HG03280 (cell line): ENCODE data around the gene EDEM3.

Experiments
- ATAC-seq: cut with Tn5 transposase; IDR thresholded peaks from one replicate; pipeline ENCODE4 v1.9.1; 2021; ENCODE audit warnings: mild to moderate bottlenecking, moderate library complexity; ENCODE audit not compliant: unreplicated experiment

EDEM3 gene

DNA sequence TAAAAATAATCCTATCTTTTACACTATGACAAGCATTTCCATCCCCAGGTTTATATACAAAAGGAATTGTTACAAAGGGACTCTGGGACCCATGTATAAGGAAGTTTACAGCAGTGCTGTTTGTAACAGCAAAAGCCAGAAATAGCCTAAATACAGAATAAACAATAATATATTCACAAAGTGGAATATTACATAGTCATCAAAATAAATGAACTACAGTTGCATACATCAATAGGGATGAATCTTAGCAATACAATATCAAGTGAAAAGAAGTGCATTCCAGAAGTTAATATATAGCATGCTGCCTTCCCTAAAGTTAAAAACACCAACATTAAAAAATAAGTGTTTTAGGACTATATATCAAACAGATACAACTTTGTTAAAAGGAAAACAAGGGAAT, 77.3 kb downstream of the EDEM3 start:
- no peak for ATAC-seq

GRCh38 chr1:184673305-184673704, 81.4 kb downstream of the EDEM3 start:
- no peak for ATAC-seq

DNA sequence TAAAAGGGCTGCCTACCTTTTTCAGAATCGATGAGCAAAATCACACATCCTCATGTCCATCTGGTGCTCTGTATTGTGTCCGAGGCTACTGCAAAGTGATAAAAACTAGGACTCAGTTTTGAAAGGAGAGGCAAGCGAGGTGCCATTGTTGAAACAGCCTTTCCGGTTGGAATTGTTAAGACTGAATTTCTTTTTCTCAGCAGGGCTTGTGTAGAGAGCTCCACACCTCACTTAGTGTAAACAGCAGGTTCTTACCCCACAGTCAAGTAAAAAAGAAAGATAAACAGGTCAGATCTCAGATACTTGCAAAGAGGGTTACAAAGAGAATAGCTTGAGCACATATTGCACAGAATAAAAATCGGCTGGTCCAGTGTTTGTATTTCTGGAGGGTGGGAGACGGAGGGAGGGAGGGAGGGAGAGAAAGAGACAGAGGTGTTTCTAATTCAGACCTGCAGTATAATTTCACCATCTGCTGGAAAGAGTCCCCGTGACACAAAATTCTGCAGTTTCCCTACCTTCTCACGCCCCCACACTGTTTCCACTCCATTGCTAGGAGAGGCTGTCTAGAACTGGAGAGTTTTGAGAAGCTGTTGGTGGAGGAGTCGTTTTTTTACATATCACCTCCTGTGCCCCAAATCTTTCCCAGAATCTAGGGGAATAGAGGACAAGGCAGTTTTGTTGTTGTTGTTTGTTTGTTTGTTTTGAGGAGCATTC, 82.5 kb downstream of the EDEM3 start:
- ATAC-seq, result no peak

GRCh38 chr1:184669391-184669790, 85.3 kb downstream of the EDEM3 start:
- ATAC-seq, result no peak

GRCh38 chr1:184665360-184665759, 89.3 kb downstream of the EDEM3 start:
- no peak for ATAC-seq

DNA sequence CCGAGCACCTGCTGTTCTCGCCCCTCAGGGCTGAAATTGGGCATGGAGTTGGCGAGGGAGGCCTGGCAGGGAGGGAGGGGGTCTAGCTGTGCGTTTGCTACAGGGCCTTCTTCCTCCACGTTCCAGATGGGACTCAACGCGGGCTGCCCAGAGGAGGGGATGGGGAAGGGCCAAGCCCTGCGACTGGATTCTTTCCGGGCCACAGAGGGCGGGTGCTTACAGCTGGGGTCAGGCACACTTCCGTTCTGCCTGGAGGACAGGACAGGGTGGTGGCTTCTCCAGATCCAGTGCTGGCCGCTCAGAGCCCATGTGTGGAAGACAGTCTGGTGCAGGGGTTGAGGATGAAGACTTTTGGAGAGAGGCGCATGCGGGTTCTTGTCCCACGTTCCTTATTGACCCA, 90.0 kb downstream of the EDEM3 start:
- ATAC-seq, result no peak

- no peak for ATAC-seq
Measured at GRCh38 chr1:184664042-184664660, 90.5 kb downstream of the EDEM3 start.

DNA sequence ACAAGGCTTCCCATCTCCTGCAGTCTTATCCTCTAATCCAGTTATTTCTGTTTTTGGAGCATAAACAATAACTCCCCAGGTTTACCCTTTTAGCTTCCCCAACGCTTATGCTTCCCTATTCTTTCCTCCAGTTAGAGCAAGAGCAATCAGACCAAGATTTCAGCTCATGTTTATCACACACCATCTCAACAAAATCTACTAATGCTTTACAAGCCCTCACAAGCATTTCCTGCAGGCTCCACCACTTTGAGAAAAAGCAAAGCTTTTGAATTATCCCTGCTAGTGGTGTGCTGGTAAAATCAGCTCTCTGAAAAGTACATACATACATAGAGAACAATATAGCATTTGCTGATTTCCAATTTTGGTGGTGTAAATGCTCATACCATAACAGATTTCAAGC, 92.9 kb downstream of the EDEM3 start:
- ATAC-seq, result no peak

DNA sequence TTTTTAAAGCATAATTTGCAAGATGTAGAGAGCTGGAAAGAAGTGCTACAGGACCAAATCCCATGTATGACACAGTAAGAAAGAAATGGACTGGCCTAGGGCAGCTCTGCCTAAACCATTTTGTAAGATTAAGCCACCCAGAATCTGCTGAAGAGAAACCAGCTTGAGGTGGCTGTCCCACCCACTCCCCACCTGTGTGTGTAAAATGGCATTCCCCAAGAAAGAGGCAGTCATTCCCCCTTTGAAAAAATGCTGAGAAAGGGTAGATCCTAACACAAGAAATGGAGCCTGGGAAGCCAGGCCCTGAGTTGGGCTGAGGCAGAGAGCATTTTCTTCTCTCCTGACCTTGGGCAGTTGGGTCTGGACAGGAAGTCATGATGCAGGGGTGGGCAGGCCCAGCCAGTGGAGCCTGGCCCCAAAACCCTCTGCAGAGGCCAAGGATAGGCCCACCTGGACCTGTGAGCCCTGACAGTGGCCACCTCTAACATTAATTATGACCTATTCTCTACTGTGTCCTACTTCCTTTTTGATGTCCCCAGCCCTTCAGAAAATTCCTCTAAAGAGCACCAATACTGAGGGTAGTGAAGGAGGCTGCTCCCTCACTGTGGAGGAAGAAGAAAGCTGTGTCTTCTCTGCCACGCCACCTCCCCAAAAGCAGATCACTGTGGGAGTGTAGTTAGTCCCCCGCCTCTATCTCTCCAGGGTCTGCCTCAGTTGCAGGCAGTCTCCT, 94.0 kb downstream of the EDEM3 start:
- no peak for ATAC-seq

DNA sequence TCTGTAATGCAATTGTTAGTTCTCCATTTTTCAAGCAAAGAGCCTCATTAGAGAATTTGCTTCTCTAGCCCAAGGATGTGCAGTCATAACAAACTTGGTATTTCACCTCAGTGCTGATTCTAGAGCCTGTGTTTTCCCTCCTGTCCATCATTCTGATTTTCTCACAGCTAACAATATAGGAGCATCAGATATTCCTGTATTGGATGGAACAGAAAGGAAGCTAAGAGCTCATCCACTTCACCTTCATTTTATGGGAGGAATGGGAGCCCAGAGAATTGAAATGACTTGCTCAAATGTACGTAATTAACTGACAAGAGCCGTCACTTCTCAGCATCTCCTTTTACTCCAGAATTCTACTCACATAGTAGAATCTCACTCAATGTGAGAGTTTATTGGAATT, 96.6 kb downstream of the EDEM3 start:
- ATAC-seq, result no peak

GRCh38 chr1:184656221-184656620, 98.4 kb downstream of the EDEM3 start:
- no peak for ATAC-seq

DNA sequence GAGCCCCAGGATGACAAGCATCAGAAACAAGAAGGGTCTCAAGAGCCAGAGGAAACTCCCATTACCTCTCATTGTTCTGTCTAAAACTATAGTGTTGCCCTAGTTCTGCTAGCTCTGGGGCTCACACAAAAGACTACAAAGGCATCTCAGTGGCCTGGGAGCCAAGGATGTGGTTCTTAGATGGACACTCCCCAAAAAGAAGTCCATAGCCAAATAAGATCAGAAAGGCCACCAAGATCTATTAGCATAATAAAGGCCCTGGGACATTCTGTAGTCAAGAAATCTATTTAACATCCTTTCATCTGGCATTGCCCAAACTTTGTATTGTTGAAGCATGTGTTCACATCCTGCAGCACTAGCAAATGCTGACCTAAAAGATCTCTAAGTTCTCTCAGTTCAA, 99.5 kb downstream of the EDEM3 start:
- no peak for ATAC-seq

DNA sequence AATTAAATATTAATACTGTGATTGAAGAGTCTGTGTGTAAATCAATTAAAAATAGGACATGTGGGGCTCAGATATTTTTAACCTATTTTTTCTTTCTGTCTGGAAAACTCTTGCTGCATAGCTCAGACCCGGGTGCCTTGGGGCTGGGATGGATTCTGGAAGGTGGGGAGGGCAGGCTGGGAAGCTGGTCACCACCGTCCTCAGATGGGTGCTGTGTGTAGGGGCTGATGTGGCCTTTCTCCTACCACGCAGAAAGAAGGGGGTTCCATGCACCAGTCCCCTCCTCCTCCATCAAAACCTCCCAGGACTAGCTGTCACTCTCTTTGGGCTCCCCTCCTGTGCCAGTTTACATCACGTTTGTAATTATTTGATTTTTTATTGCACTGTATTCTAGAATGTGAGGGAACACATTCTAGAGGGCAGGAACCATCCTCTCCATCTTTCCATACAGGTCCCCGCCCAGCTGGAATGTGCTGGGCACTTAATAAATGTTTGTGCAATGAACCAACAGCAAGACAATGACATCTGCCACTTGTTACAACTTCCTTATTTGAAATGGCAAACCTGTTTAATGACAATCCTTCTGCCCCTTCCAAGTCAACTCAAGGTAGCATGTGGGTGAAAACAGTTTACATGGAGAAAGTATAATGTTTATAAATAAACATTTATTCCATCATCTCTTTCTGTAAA, 104.3 kb downstream of the EDEM3 start:
- no peak for ATAC-seq

- ATAC-seq, result peak; percentile 85
Measured at GRCh38 chr1:184649451-184649888, 105.2 kb downstream of the EDEM3 start.

- no peak for ATAC-seq
Measured at GRCh38 chr1:184648856-184649201, 105.8 kb downstream of the EDEM3 start.

- no peak for ATAC-seq
Measured at GRCh38 chr1:184648160-184648855, 106.3 kb downstream of the EDEM3 start.

- ATAC-seq, result no peak
Measured at GRCh38 chr1:184647471-184647870, 107.2 kb downstream of the EDEM3 start.

GRCh38 chr1:184646824-184647223, 107.8 kb downstream of the EDEM3 start:
- no peak for ATAC-seq

GRCh38 chr1:184646178-184646701, 108.4 kb downstream of the EDEM3 start:
- ATAC-seq, result no peak

DNA sequence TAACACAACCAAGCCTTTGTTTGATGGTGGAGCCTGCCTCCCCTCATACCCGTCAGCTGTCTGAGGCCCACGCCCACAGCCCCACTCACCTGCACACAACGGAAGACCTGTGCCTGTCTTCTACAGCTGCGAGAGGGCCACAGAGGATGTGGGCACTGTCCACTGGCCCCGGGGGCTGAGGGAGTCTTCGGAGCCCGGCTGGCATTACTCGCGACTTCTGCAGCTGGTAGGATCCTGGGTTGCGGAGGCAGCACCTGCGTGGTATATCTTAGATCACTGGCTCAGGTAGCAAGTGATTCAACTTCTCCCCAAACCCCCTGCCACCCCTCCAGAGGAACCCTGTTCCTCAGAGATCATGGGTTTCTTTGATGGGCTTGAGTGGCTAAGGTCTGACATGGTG, 109.9 kb downstream of the EDEM3 start:
- no peak for ATAC-seq

DNA sequence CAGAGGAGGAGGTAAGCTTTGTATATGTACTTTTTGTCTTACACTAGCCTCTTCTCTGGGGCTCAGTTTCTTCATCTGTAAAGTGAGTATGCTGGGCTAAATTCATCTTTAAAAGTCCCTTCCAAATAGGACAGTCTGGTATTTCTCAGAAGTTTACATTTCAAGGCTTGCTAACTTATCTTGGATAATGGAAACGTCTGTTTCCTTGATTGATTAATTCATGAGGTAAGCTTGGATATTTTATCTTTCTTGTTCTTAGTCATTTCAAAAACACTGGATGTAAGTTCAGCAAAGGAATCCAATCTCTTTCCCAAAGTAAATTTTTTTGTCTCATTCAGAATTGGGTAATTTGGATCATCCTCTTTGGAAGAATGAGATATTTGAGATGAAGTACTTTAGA, 111.0 kb downstream of the EDEM3 start:
- no peak for ATAC-seq
